Activated CD4-positive, alpha-beta memory T cell treated with anti-CD3 and anti-CD28 coated beads for 36 hours (primary cell): Measurements from ENCODE around the gene MYO5B. TPM values are rescaled to one million over a fixed set of nuclear protein-coding genes. Genes with fewer than 3 reads are reported as not detected.

Experiments used
- CTCF ChIA-PET: fragments of 350-600 bp; sonication (Branson Sonifier 250); formaldehyde crosslinking; loops from one replicate; lab custom pipeline; 2021; ENCODE audit warnings: antibody characterized with exemption, inconsistent platforms; lab: Charles Lee
- POLR2A ChIA-PET: fragments of 350-600 bp; sonication (Branson Sonifier 250); formaldehyde crosslinking; loops from one replicate; lab custom pipeline; 2021; ENCODE audit warnings: antibody characterized with exemption; lab: Charles Lee
- DNase-seq: peaks from one replicate; pipeline ENCODE4 v3.0.0-alpha.2; 2020
- H3K27ac Mint-ChIP-seq: one replicate; pipeline ENCODE4 v1.8.0; 2021; ENCODE audit warnings: mixed read lengths
- H3K27me3 Mint-ChIP-seq: one replicate; pipeline ENCODE4 v1.8.0; 2021; ENCODE audit warnings: mixed read lengths
- H3K36me3 Mint-ChIP-seq: one replicate; pipeline ENCODE4 v1.8.0; 2021; ENCODE audit warnings: mixed read lengths
- H3K4me1 Mint-ChIP-seq: one replicate; pipeline ENCODE4 v1.8.0; 2021; ENCODE audit warnings: low read depth, mixed read lengths
- H3K4me3 Mint-ChIP-seq: one replicate; pipeline ENCODE4 v1.8.0; 2021; ENCODE audit warnings: mild to moderate bottlenecking, mixed read lengths
- H3K9me3 Mint-ChIP-seq: one replicate; pipeline ENCODE4 v1.8.0; 2021; ENCODE audit warnings: mixed read lengths
- intact Hi-C: fragments of 100-400 bp; cut with micrococcal nuclease; formaldehyde crosslinking; loops from one replicate; pipeline ENCODE4 v1.15.1; 2023
- total RNA-seq, 2 experiments: library from RNA; stranded (reverse); gene quantifications; one replicate each; pipeline ENCODE4 v1.2.3, GENCODE V29; 2021

The MYO5B gene
- total RNA-seq, 2 experiments from 2014 or later, result 0.02 to 0.21 TPM

DNA sequence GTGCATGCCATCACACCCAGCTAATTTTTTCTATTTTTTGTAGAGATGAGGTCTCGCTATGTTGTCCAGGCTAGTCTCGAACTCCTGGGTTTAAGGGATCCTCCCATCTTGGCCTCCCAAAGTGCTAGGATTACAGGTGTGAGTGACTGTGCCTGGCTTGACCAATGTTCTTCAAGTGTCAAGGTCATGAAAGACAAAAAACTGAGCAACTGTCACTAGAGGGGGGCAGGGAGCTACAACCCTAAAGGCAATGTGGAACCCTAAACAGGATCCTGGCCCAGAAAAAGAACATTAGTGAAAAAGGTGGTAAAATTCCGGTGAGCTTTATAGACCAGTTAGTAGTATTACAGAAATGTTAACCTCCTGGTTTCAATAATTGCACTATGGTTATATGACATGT, 7.3 kb downstream of the MYO5B start:
- H3K27me3 Mint-ChIP-seq, result peaks cover 36% of the 10 kb centered on the region
- intact Hi-C loops, result no loop called here
- no peak overlapping the region for H3K27ac Mint-ChIP-seq
- H3K36me3 Mint-ChIP-seq, result no peaks in the 10 kb centered on the region
- H3K4me3 Mint-ChIP-seq, result no peak overlapping the region
- DNase-seq, result no peak
- POLR2A ChIA-PET, result no interaction called here
- no peaks in the 10 kb centered on the region for H3K9me3 Mint-ChIP-seq
- H3K4me1 Mint-ChIP-seq, result peaks cover 4% of the 10 kb centered on the region
- CTCF ChIA-PET, result interaction anchor here (1.3 to 1.6 kb wide), 2 partner anchors 8 to 31 kb away, joined by 4 to 6 read pairs; partner anchors contain the start of gene MYO5B

DNA sequence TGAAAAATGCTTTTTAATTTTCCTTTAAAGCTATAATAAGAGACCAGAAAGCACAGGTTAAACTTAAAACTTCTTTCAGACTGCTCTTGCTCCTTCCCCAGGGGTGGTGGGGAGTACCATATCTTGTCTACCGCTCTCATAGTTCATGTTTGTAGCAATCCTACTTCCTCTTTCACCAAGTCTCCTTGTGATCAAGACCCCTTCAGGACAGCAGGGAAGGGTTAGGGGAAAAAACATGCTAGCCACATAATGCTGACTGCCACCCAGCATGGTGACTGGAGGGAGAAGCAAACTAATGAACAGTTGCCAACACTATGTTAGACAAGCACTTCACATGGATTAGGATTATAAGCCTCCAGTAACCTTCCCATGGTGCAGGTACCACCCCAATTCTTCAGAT, 8.6 kb downstream of the MYO5B start:
- no peaks in the 10 kb centered on the region for H3K9me3 Mint-ChIP-seq
- H3K4me1 Mint-ChIP-seq, result peaks cover 4% of the 10 kb centered on the region
- H3K27ac Mint-ChIP-seq, result no peak overlapping the region
- peaks cover 30% of the 10 kb centered on the region for H3K27me3 Mint-ChIP-seq
- no peak for DNase-seq
- ChIA-PET CTCF (interaction anchor here (1.3 to 1.6 kb wide), 2 partner anchors 9 to 32 kb away, joined by 4 to 6 read pairs; partner anchors contain the start of gene MYO5B), POLR2A (no interaction called here)
- no peaks in the 10 kb centered on the region for H3K36me3 Mint-ChIP-seq
- intact Hi-C loops, result no loop called here
- H3K4me3 Mint-ChIP-seq, result no peak overlapping the region

DNA sequence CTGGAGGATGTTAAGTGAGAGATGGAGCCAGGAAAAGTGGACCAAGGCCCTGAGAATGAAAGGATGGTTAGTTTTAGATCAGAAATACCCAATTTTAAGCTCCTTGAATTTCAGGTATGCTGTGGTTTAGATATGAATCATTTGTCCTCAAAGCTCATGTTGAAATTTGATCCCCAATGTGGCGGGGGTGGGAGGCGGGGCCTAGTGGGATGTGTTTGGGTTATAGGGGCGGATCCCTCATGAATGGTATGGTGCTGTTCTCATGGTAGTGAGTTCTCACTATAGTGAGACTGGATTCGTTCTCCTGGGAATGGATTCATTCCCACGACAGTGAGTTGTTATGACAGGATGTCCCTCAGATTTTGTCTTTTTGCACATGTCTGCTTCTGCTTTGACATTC, 11.4 kb downstream of the MYO5B start:
- Mint-ChIP-seq H3K27me3 (peaks cover 18% of the 10 kb centered on the region), H3K9me3 (no peaks in the 10 kb centered on the region), H3K4me1 (no peaks in the 10 kb centered on the region), H3K4me3 (no peak overlapping the region), H3K36me3 (no peaks in the 10 kb centered on the region), H3K27ac (no peak overlapping the region)
- no peak for DNase-seq
- POLR2A ChIA-PET, result no interaction called here
- CTCF ChIA-PET, result no interaction called here
- intact Hi-C loops, result no loop called here

DNA sequence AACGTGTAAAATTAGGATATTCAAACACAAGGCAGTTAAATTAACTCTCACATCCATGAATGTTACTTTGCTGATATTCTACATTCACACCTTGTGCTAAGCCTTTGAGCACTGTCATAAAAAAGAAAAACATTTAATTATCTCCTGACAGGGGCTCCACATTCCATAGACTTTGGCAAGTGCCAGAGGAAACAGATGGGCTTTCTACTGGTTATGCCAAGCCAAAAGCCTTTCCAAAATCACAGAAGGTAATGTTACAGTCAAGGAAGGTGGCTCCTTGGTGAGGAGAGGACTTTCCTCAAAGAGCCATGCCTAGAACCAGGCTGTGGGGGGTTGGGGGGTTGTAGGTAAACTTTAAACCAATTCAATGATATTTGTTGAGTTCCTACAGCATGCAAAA, 12.4 kb downstream of the MYO5B start:
- peaks cover 18% of the 10 kb centered on the region for H3K27me3 Mint-ChIP-seq
- no peaks in the 10 kb centered on the region for H3K9me3 Mint-ChIP-seq
- CTCF ChIA-PET, result no interaction called here
- H3K27ac Mint-ChIP-seq, result no peak overlapping the region
- no peak overlapping the region for H3K4me3 Mint-ChIP-seq
- no peaks in the 10 kb centered on the region for H3K36me3 Mint-ChIP-seq
- no peak for DNase-seq
- POLR2A ChIA-PET, result no interaction called here
- intact Hi-C loops, result no loop called here
- H3K4me1 Mint-ChIP-seq, result no peaks in the 10 kb centered on the region

DNA sequence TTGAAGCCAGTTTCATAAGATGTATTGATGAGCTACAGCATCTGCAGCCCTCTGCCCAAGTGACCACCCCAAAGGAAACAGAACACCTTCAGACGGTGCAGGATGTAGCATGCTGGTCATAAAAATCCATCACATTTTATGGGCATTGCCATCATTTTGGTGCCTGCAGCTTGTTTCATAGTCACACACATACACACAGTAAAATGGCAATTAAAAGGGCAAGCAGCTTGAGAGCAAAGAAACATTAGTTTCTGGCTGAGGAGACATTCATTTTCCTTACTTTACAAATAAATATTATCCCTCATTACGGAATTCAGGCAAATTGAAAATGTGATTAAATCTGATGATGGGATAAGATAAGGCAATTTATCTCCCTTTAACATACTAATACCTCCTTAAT, 13.4 kb downstream of the MYO5B start:
- no peaks in the 10 kb centered on the region for H3K36me3 Mint-ChIP-seq
- H3K4me1 Mint-ChIP-seq, result no peaks in the 10 kb centered on the region
- no peak overlapping the region for H3K4me3 Mint-ChIP-seq
- CTCF ChIA-PET, result no interaction called here
- DNase-seq, result no peak
- no peaks in the 10 kb centered on the region for H3K9me3 Mint-ChIP-seq
- H3K27ac Mint-ChIP-seq, result no peak overlapping the region
- POLR2A ChIA-PET, result no interaction called here
- peaks cover 13% of the 10 kb centered on the region for H3K27me3 Mint-ChIP-seq
- intact Hi-C loops, result no loop called here

DNA sequence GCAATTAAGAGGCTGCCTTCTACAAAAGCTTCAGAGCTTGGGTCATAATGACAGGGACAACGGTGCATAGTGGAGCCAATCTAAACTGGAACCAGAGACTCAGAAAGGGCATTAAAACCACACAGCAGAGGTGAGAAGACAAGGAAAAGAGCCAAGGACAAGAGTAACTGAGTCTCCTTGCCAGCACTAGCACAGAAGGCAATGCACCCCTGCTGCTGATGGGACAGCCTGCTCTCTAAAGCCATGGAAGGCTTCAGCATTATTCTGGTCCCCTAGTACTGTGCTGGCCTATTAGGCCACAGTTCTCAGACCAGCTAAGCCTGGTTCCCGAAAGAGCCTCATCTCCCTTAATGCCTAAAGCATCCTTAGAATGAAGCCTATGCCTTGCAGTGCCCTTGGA, 15.5 kb downstream of the MYO5B start:
- intact Hi-C loops, result no loop called here
- ChIA-PET POLR2A (interaction anchor here (0.6 kb wide), 1 partner anchor 788 kb away, joined by 3 read pairs; the partner anchor contains the start of gene ELAC1), CTCF (no interaction called here)
- H3K4me3 Mint-ChIP-seq, result no peak overlapping the region
- H3K27ac Mint-ChIP-seq, result no peak overlapping the region
- H3K9me3 Mint-ChIP-seq, result no peaks in the 10 kb centered on the region
- no peaks in the 10 kb centered on the region for H3K36me3 Mint-ChIP-seq
- H3K4me1 Mint-ChIP-seq, result no peaks in the 10 kb centered on the region
- H3K27me3 Mint-ChIP-seq, result peaks cover 18% of the 10 kb centered on the region
- DNase-seq, result no peak

DNA sequence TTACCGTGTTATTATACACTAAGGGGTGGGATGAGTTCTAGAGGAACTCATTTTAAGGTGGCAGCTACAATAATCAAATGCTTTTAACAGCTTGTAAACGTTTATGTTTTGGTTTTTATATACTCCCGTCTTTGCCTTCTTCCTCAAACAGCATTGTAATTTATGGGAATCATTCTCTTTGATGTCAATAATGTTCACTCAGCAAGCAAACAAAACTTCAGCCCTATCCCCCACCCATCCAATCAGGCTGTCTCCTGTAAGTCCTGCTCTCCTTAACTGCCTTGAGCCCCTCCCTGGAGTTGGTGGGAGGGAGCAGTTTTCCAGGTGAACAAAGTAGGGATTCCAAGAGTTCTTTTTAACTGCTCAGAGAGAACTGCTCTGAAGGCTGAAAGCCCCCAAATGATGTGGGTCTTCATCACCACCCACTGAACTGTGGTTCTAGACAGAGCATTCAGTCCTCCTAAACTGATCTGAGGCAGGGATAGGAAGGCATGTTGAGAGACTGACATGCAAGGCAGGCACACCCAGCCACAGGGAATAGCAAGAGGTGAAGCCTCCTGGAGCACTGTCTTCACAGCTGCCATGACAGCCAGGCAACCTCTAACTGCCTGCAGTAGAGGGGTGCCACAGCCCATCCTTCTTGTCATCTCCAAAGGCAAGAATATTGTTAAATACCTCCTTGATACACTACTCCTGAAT, 17.5 kb downstream of the MYO5B start:
- ChIA-PET CTCF (interaction anchor here (1.3 kb wide), 1 partner anchor 17 kb away, joined by 4 read pairs; the partner anchor contains the start of gene MYO5B), POLR2A (no interaction called here)
- Mint-ChIP-seq H3K4me3 (no peak overlapping the region), H3K27ac (no peak overlapping the region), H3K9me3 (no peaks in the 10 kb centered on the region), H3K36me3 (no peaks in the 10 kb centered on the region), H3K27me3 (peaks cover 12% of the 10 kb centered on the region), H3K4me1 (no peaks in the 10 kb centered on the region)
- intact Hi-C loops, result no loop called here
- DNase-seq, result no peak

DNA sequence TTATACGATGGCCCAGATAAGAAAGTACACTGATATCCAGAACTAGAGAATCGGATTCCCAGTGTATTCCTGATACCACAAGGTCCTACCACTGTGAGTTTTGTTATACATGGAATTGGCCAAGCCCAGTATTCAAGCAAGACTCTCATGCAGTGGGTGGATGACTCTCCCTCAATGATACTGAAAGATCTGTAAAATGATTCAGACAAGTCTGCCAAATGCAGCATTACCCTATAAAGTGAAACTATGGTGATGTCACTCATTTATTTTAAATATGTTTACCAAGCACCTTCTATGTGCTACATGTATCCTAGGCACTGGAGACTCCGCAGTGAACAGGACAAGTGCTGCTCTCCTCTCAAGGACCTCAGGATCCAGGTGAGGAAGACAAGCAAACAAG, 22.6 kb downstream of the MYO5B start:
- Mint-ChIP-seq H3K4me3 (no peak overlapping the region), H3K27ac (no peak overlapping the region), H3K4me1 (no peaks in the 10 kb centered on the region), H3K27me3 (peaks cover 26% of the 10 kb centered on the region), H3K36me3 (no peaks in the 10 kb centered on the region), H3K9me3 (no peaks in the 10 kb centered on the region)
- no peak for DNase-seq
- intact Hi-C loops, result no loop called here
- ChIA-PET CTCF (no interaction called here), POLR2A (no interaction called here)

DNA sequence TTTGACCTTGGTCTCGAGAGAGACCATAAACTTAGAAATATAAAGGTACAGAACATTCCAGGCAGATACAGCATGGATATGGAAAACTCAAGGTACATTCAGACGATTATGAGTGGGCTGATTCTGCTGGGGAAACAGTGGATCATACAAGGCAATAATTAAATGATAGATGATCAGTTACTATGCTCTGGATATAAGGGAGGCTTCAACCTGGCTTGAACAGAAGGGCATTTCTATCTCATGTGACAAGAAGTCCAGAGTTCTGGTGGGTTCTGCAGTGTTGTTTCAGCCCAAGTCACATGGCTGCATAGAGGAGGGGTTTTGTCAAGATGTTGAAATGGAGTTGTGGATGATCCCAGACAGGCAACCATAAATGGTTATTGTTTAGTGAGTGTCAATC, 23.5 kb downstream of the MYO5B start:
- ChIA-PET POLR2A (no interaction called here), CTCF (no interaction called here)
- no peak overlapping the region for H3K27ac Mint-ChIP-seq
- DNase-seq, result no peak
- H3K9me3 Mint-ChIP-seq, result no peaks in the 10 kb centered on the region
- no peaks in the 10 kb centered on the region for H3K36me3 Mint-ChIP-seq
- H3K27me3 Mint-ChIP-seq, result peaks cover 25% of the 10 kb centered on the region
- intact Hi-C loops, result no loop called here
- H3K4me3 Mint-ChIP-seq, result no peak overlapping the region
- H3K4me1 Mint-ChIP-seq, result no peaks in the 10 kb centered on the region

DNA sequence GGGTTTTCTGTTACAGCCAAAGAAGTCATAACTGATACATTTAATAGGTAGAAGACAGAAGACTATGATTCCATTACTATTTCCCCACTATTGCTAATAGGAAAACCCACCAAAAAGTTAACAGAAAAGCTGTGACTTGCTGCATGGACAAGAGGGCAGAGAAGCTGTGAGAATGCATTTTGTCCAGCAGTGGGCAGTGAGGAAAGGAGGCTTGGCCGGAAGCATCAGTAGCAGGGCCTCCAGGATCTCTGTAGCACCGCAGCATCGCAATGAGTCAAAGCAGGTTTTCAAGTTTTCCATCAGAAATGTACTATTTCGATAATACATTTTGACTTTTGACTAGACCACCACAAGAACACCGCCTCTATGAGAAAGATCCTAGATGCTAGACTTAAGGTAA, 24.9 kb downstream of the MYO5B start:
- intact Hi-C loops, result no loop called here

DNA sequence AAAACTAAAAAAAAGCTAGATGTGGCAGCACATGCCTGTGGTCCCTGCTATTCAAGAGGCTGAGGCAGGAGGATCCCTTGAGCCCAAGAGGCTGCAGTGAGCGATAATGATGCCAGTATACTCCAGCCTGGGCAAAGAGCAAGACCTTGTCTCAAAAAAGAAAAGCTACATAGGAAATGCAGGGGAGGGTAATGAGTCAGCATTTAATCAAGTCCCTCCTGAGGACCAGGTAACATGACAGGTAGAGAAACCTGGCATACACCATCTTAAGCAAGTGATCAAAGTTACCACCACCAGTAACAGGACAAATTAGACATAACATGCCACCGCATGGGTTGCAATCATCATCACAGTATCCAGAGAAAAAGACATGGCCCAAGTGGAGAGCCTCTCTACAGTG, 25.8 kb downstream of the MYO5B start:
- H3K4me1 Mint-ChIP-seq, result no peaks in the 10 kb centered on the region
- ChIA-PET POLR2A (no interaction called here), CTCF (no interaction called here)
- no peaks in the 10 kb centered on the region for H3K36me3 Mint-ChIP-seq
- H3K4me3 Mint-ChIP-seq, result no peak overlapping the region
- intact Hi-C loops, result no loop called here
- no peaks in the 10 kb centered on the region for H3K9me3 Mint-ChIP-seq
- H3K27ac Mint-ChIP-seq, result no peak overlapping the region
- peaks cover 27% of the 10 kb centered on the region for H3K27me3 Mint-ChIP-seq
- DNase-seq, result no peak

More for the DNA sequence above, 24.9 kb downstream of the MYO5B start:
- Mint-ChIP-seq H3K27ac (no peak overlapping the region), H3K36me3 (no peaks in the 10 kb centered on the region), H3K4me3 (no peak overlapping the region), H3K4me1 (no peaks in the 10 kb centered on the region), H3K27me3 (peaks cover 21% of the 10 kb centered on the region), H3K9me3 (no peaks in the 10 kb centered on the region)
- no peak for DNase-seq
- CTCF ChIA-PET, result no interaction called here
- POLR2A ChIA-PET, result no interaction called here

DNA sequence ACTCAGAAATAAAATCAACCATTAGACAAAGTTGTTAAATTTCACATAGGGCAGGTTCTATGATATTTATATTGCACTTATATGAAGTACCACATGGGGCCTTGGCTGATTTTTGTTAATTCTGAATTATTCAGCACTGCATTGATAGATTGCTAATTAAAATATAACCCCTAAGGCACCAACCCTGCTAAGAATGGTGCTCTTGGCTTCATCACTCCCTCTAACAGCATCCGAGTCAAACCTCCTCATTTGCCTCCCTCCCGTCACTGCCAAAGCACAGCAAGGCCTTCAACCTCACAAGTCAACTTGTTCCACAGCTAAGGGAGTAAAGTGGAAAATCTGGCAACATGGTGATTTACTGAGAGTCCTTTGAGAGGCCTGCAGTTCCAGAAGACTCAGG, 27.0 kb downstream of the MYO5B start:
- Mint-ChIP-seq H3K4me1 (no peaks in the 10 kb centered on the region), H3K4me3 (no peak overlapping the region), H3K27me3 (peaks cover 32% of the 10 kb centered on the region), H3K27ac (no peak overlapping the region), H3K36me3 (no peaks in the 10 kb centered on the region), H3K9me3 (no peaks in the 10 kb centered on the region)
- ChIA-PET POLR2A (no interaction called here), CTCF (no interaction called here)
- intact Hi-C loops, result no loop called here
- no peak for DNase-seq

DNA sequence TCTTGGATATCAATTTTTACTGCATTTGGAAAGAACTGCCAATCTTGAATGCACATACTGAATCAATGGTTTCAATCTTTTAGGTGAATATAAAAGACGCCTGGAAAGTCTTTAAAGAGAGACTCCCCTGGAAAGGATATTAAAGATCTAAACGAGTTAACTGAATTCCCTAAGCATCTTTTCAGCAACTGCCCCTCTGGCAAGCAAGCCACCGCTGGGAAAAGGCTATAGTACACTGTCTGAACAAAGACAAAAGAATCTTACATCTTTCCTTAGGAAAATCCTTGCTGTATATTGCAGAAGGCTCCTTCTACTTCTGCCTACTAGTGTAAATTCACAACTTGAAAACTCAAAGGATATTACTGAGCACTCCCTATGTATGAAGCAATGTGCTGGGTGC, 28.0 kb downstream of the MYO5B start:
- no peaks in the 10 kb centered on the region for H3K36me3 Mint-ChIP-seq
- intact Hi-C loops, result no loop called here
- no peak for DNase-seq
- no peaks in the 10 kb centered on the region for H3K4me1 Mint-ChIP-seq
- peaks cover 39% of the 10 kb centered on the region for H3K27me3 Mint-ChIP-seq
- H3K9me3 Mint-ChIP-seq, result no peaks in the 10 kb centered on the region
- H3K4me3 Mint-ChIP-seq, result no peak overlapping the region
- no peak overlapping the region for H3K27ac Mint-ChIP-seq
- ChIA-PET POLR2A (no interaction called here), CTCF (interaction anchor here (0.6 kb wide), 1 partner anchor 28 kb away, joined by 4 read pairs; the partner anchor contains the start of gene MYO5B)
